ENCODE measurements around the gene PBX1.
"Not testable (repeated sequence)": the region's sequence is repeated elsewhere in the genome, so short reads cannot be mapped to it uniquely, and the experiment has no call there.

PBX1 gene

DNA sequence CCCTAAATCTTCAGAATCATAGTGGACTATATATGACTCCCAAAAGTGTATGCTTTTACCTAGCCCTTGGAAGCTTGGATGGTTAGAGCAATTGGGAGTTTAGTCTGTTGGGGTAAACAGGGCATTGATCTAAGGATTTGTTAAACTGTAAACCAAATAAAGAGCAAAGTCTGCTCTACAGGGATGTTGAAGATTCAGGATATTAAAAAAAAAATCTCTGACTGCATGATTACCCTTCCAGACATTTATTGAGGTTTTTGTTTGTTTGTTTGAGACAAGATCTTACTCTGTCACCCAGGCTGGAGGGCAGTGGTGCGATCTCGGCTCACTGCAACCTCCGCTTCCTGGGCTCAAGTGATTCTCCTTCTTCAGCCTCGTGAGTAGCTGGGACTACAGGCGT, 31.6 kb downstream of the PBX1 start:
- no peak for DNase-seq (ENCODE audit: low read depth in 2 of 2)

DNA sequence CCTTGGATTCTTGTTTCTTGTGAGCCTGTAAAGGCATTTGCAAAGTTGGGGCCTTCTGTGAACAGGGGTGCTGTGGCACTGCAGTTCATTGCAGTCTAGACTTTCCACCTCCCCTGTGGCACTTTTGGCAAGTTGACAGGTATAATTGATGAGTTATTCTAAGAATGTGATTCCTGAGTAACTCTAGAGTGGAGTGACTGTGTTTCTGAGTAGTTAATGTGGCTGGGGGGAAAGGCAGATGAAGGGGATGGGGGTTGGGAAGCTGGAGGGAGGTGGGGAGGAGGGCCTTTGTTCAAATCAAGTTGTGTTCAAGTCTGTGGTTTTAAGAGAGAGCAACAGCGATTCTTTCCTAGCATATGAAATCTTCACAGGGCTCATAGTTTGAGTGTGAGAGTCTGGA, 32.9 kb downstream of the PBX1 start:
- no peak for DNase-seq (ENCODE audit: low read depth in 2 of 2)

DNA sequence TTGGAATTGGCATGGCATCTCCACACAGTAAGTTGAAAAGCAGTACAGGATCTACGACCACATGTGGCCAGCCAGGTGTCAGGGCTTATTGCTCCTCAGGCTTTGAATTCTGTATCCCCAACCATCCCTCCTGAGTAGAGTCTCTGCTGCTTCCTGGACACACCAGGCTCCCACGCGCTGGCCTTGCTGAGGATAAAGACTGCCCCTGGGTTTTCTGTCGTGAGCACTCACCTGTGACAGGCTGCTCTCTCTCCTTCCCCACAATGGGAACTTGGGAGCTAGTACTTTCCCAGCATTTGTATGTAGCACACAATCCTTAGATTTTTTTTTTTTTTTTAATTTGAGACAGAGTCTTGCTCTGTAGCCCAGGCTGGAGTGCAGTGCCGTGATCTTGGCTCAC, 33.6 kb downstream of the PBX1 start:
- no peak for DNase-seq (ENCODE audit: low read depth in 2 of 2)

DNA sequence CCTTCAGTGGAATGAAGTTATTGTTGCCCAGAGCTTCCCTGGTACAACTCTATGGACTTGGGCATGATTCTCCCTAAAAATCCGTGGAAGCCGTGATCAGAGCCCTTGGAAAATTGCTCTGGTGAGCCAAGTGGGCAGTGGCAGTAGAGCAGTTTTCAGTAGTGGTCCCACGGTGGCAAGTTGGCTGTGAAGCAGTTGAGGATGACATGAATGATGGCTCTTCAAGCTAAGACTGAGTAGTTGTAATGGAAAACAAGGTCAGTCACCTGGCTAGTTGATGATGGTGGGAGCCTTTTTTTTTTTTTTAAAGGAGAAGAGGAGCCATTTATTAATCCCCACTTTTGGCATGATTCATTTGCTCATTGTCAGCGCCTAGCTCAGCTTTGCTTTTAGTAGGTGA, 36.2 kb downstream of the PBX1 start:
- DNase-seq (ENCODE audit: low read depth in 2 of 2) = no peak

- DNase-seq (ENCODE audit: low read depth in 2 of 2) = no peak
Observed at GRCh38 chr1:164596172-164596571, 37.2 kb downstream of the PBX1 start.

DNA sequence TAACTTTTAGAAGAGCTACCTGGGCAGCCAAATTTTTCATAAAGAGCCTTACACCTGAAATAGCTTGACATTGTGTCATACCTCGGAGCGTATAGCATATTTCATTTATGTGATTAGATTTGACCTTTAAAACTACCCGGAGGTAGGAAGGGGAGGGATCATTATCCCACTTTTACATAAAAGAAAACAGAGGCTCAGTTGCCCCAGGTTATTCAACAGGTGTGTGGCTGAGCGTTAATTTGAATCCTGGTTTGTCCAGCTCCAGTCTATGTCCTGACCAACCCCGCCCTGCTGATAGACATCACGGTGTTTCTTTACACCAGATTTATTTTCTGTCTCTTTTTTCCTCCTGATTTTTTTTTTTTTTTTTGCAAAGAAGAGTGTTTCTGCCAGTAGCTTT, 39.7 kb downstream of the PBX1 start:
- no peak for DNase-seq (ENCODE audit: low read depth in 2 of 2)

DNA sequence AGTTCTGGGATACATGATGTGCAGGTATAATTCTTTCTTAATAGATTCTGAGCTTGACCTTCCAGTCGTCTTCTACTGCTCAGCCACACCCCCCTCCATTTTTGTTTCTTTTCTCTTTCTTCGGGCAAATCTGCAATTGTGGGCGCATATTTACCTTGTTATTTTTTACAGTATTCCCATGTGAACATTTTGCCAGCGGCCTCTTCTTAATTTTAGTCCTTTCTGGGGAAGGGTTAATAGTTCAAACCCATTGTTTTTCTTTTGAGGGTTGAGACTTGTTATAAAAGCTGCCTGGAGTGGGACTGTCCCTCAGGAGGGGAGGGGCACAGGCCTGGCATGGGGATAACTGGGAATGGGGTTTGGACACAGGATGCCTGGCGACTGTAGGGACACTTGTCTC, 40.3 kb downstream of the PBX1 start:
- no peak for DNase-seq (ENCODE audit: low read depth in 2 of 2)

- DNase-seq (ENCODE audit: low read depth in 2 of 2) = no peak
Observed at GRCh38 chr1:164601399-164602100, 42.6 kb downstream of the PBX1 start.

GRCh38 chr1:164602101-164602422, 43.1 kb downstream of the PBX1 start:
- no peak for DNase-seq (ENCODE audit: low read depth in 2 of 2)

GRCh38 chr1:164602480-164603093, 43.6 kb downstream of the PBX1 start:
- no peak for DNase-seq (ENCODE audit: low read depth in 2 of 2)

DNA sequence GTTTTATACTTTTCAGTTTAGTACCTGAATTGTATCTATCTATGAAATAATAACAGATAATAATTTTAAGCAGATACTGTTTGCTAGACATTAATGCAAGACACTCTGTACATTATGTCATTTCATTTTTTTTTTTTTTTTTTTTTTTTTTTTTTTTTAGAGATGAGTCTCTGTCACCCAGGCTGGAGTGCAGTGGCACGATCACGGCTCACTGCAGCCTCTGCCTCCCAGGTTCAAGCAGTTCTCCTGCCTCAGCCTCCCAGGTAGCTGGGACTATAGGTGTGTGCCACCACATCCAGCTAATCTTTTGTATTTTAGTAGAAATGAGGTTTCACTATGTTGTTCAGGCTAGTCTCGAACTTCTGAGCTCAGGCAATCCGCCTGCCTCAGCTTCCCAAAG, 44.8 kb downstream of the PBX1 start:
- not testable (repeated sequence) for DNase-seq (ENCODE audit: low read depth in 2 of 2)

GRCh38 chr1:164604541-164604940, 45.6 kb downstream of the PBX1 start:
- no peak for DNase-seq (ENCODE audit: low read depth in 2 of 2)

DNA sequence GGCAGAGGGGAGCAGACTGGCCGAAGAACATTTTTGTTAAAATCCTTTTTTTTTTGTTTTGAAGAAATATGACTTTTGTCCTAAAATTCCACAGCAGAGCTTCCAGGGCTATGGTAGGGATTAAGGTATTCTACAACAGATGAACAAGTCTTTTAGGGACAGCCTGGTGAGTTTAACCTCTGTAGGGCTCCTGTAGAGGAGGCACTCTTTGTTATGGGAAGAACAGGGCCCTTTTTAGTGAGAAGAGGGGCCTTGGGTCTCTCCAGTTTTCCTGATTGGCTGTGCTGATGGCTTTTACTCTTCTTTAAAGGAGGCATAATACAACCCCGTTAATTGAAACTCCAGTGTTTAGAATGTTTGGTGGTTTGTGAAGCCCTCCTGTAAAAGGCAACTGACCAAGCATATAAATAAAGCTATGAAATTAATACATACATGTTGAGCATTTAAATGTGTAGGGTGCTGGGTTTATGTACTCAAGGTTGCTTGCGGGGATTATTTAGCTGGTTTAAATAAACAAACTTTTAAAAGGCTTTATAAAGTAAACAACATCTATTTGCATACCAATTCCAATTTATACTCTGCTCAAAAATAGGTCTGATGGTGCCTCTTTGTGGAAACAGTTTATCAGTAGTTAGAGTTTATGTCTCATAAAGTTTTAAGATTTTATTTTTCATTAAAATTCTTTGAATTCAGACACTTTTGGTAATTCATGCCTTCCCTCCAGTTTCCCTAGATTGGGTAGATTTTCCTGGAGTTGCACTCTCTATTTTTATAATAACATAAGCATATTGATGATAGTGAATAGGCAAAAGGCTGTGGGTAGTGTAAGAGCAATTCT, 46.5 kb downstream of the PBX1 start:
- no peak for DNase-seq (ENCODE audit: low read depth in 2 of 2)

GRCh38 chr1:164607351-164607750, 48.4 kb downstream of the PBX1 start:
- DNase-seq (ENCODE audit: low read depth in 2 of 2) = no peak

- DNase-seq (ENCODE audit: low read depth in 2 of 2) = no peak
Observed at GRCh38 chr1:164608651-164609057, 49.7 kb downstream of the PBX1 start.

DNA sequence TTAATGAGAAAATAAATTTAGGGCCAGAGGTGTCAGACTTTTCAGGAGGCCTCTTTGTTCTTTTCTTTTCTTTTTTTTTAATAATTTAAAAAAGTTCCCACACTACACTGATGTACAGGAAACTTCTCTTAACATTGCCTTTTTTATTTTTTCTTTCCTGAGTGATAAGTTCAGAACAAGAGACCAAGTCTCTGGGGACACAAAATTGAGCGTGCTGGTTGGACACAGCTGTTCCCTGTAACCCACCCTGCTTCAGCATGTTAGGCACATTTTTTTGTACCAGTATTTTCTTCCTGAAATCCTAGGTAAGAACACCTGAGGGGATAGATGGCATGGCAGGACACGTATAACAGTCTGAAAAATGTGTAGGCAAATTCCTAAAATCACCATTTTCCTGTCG, 50.1 kb downstream of the PBX1 start:
- DNase-seq (ENCODE audit: low read depth in 2 of 2) = no peak

DNA sequence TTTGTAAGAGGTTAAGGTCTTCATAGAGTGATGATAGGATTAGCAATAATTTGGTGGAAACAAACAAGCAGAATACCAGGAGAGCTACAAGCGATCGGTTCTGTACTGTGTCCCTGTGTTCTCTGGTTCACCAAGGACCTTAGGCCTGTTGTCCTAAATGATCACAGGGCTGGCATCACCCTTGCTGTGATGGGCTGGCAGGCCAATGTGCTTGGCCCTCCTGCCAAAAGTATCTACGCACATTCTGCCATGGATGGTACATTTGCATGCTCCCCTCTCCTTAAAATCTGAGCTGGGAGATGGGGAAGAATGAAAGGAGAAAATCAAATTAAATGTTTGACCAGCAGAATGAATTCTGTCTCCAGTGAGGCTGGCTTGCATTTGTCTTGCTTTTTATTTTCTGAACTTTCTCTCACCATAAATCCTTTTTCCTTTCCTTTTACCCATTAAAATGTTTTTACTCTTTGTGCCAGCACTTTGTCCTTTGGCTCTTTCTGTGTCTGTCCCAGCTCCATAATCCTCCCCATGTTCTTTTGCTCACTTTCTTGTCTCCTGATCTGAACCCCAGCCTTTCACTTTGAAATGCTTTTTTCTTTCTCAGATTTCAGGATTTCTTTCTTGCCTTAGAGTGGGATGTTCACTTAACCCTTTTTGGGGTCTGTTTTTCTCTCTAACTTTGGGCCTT, 51.7 kb downstream of the PBX1 start:
- no peak for DNase-seq (ENCODE audit: low read depth in 2 of 2)

DNA sequence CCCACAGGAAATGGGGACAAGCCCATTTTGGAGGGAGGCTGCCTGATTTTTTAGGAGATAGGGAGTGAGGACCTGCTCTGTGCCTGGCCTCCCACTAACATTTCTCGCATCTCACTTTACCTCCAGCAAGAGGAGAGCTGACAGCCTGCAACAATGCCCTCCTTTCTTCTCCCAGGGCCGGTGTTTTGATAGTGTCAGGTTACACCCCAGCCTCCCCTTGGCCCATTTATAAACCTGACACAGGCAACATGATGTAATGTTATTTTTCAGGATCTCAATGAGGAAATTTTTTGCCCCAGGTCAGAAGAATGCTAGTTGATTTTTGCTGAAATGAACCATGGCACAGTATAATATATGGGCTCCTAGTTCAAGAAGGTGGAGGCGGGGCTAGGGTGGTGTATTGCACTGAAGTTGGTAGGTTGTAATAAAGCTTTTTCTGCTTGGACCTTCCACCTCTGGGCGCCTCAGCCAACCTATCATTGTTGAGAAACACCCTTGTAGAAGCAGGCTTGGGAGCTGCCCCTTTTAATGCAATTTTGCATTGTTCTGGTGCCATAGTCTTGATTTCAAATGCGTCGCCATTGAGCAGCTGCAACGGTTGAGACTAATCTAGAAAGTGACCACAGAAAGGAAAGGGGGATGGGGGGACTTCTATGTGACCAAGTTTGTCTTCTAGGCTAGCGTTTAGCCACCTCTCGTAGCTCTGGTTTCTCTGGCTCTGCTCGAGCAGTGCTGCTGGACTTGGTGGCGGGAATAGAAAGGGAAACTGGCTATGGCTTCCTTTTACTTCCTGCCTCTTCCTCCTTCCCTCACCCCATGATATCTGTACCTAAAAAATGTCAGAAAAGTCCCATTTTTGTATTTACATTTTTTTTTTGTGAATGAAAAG, 53.0 kb downstream of the PBX1 start:
- DNase-seq (ENCODE audit: low read depth in 2 of 2) = no peak

GRCh38 chr1:164613176-164613575, 54.2 kb downstream of the PBX1 start:
- DNase-seq (ENCODE audit: low read depth in 2 of 2) = no peak

DNA sequence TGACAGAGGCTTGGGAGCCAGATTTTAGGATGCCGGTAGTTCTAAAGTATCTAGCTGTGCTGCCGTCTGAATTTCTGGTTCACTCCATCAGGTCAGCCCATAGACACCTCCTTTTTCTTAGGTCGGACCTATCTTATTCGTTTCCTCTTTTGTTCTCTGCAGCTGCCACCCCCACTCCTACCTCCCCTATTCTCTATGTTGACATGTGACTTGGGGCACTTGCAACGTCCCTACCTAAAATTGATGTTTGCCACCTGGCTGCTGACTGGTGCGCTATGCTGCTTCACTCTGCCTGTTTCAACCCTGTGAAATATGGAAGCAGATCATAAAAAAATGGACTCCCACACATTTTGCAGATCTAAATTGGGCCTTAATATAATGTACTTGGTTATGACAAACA, 55.3 kb downstream of the PBX1 start:
- DNase-seq (ENCODE audit: low read depth in 2 of 2) = no peak

- DNase-seq (ENCODE audit: low read depth in 2 of 2) = no peak
Observed at GRCh38 chr1:164617377-164618201, 58.6 kb downstream of the PBX1 start.
